GM18909 (cell line): ENCODE results near the gene FAAP100.

Experiments
- ATAC-seq: cut with Tn5 transposase; IDR thresholded peaks from one replicate; pipeline ENCODE4 v1.9.1; 2021; ENCODE audit warnings: mild to moderate bottlenecking; ENCODE audit not compliant: unreplicated experiment, poor library complexity

The FAAP100 gene

GRCh38 chr17:81513753-81514488 is 38.2 kb downstream of the FAAP100 start:
- ATAC-seq: peak; percentile 3

- no peak for ATAC-seq
These were observed 38.8 kb downstream of the FAAP100 start for GRCh38 chr17:81513372-81513752.

GRCh38 chr17:81512562-81513371 is 39.4 kb downstream of the FAAP100 start, which contains the start of gene ACTG1:
Gene ACTG1, minus strand, starts transcription at chr17:81512799. Its CDS starts 445 bp downstream, at chr17:81512354.
- ATAC-seq: peak; percentile 42

- ATAC-seq: peak; percentile 2
These were observed 40.2 kb downstream of the FAAP100 start for GRCh38 chr17:81511804-81512561.

DNA sequence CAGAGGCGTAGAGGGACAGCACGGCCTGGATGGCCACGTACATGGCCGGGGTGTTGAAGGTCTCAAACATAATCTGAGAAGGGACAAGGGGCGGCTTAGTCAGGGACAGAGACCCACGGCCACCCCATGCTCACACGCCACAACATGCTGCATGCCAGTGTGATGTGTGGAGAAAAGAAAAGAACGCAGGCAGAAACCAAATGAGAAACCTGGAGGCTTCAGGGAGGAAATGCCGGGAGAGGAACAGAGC is 40.7 kb downstream of the FAAP100 start:
- ATAC-seq: no peak

- no peak for ATAC-seq
These were observed 41.2 kb downstream of the FAAP100 start for GRCh38 chr17:81510785-81511553.

GRCh38 chr17:81509972-81510784 is 42.0 kb downstream of the FAAP100 start:
- ATAC-seq: no peak

DNA sequence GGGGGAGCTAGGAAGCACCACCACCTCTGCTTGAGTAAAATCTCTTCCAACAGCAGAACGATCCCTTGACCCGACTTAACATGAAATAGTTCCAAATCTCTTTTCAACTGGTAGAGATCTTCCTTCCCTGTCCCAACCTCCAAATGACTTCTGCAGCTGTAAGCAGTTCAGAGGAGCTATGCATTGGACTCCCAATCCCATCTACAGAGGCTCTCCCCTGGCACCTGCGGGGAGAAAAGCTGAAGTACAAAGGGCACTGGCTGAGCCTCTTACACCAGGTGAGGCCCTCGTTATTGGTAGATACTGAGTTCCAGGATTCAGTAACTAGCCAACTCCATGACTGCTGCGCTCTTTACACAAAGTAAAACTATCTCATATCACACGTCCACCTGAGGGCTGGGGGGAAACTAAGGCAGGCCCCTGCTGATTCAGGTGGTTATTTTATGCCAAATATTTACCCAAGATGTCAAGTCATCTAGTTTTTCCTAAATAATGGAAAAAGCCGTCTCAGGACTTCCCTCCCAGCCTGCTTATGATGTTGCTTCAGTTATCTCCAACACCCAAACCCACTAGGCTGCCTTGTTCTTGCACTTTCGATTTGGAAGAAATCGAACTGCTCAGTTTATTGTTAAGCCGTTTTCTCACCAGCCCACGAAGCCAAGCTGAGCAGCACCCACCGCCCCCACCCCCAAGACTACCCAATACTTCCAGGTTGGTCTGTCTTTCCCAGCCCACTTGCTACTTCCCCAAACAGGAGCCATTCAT is 42.8 kb downstream of the FAAP100 start:
- ATAC-seq: no peak

DNA sequence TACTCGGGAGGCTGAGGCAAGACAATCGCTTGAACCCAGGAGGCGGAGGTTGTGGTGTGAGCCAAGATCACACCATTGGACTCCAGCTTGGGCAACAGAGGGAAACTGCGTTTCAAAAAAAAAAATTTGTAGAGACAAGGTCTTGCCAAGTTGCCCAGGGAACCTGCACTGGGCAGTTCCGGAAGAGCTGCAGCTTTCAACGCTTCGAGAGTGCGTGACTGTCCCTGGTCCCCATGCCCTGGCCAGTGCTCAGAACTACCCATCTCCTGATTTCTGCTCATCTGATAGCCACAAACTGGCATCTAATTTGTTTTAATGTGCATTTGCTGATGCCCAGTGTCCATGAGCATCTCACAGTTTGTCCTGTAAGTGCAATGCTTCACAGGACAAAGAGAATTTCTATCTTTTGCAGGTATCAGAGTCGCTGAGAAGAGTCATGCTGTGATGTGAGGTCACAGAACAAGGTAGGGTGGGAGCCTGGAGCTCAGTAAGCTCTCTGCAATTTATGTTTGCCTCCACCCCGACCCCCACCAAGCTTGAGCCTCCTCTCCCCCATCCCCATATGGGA is 43.4 kb downstream of the FAAP100 start:
- no peak for ATAC-seq

GRCh38 chr17:81503619-81504018 is 48.5 kb downstream of the FAAP100 start:
- ATAC-seq: no peak

GRCh38 chr17:81502471-81503017 is 49.6 kb downstream of the FAAP100 start:
- ATAC-seq: no peak

DNA sequence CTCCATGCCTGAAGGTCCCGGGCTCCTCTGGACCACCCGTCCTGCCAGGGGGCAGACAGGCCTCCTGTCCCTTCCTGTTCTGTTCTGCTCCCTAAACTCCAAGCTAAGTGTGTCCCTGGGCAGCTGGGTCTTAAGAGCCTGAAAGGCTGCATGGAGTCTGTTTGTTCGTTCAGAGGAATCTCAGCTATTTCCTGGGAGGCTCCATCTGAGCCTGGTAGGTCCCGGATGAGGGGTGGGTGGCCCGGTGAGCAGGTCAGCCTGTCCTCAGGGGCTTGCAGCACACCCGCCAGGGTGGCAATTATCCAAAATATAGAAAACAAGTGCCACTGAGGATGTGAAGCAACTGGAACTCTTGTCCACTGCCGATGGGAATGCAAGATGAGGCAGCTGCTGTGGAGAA is 52.1 kb downstream of the FAAP100 start:
- no peak for ATAC-seq

GRCh38 chr17:81499601-81499970 is 52.6 kb downstream of the FAAP100 start:
- no peak for ATAC-seq

DNA sequence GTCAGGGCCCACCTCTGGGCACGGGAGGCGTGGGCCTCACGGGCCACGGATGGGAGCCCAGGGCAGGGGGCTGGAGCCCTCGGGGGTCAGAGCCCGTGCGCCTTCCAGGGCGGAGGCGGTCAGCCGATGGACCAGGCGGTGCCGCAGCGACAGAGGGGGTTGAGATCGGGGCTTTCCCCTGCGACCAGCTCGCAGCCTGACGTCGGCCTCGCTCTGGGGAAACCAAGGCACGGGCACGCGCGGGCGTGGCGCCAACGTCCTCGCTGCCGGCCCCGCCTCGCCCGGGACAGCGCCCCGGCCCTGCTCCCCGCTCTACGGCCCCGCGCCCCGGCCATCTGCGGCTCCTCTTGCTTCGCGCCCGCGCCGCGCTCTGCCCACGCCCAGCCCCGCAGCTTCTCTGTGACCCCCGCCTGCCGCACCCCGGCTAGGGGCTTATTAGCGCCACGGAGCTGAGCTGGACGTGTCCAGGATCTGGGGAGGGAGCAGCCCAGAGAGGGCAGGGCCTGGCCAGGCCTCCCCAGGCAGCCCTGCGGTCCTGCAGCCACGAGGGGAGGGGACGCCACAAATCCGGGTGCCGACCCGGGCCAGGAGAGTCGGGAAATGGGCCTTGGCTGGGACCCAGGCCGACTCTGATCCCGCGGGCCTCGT is 53.1 kb downstream of the FAAP100 start:
- ATAC-seq: no peak

- ATAC-seq: no peak
These were observed 57.4 kb downstream of the FAAP100 start for GRCh38 chr17:81494626-81495377.

- no peak for ATAC-seq
These were observed 58.7 kb downstream of the FAAP100 start for GRCh38 chr17:81493198-81494038.
